Uterus (tissue), 2 donors: Measurements from ENCODE around the gene ZBTB49.

Experiments used
- POLR2A ChIP-seq, 2 donors: fragments of 450-650 bp; IDR thresholded peaks; one replicate each; pipeline ENCODE4 v1.6.1; 2016; ENCODE audit warnings: antibody characterized with exemption in 2 of 2, mild to moderate bottlenecking in 1 of 2, moderate library complexity in 1 of 2
- TF ChIP-seq, protein P1 (sequence below), 4 experiments: fragments of 200-600 bp in 2 of 4; fragments of 450-650 bp in 2 of 4; sonication (generic) in 2 of 4; IDR thresholded peaks; one replicate each; pipeline ENCODE4 v1.5.1; 2016 to 2019; ENCODE audit warnings: antibody characterized with exemption in 4 of 4, mild to moderate bottlenecking in 2 of 4, moderate library complexity in 1 of 4

DNA sequence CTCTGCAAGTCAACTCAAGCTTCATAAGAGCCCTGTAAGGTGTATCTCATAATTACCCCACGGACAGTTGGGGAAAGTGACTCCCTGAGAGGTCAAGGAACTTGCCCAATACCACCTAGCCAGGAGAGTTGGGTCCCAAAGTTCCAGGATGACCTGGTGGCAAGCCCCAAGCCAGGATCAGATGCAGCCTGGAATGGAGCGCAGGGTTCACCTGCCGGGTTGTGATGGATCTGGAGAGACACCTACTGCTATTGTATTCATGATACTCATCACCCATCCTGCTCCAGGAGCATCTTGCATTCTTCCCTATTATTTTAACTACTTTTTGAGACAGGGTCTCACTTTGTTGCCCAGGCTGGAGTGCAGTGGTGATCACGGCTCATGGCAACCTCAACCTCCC, 36.1 kb downstream of the ZBTB49 start:
- TF ChIP-seq, protein P1, sequence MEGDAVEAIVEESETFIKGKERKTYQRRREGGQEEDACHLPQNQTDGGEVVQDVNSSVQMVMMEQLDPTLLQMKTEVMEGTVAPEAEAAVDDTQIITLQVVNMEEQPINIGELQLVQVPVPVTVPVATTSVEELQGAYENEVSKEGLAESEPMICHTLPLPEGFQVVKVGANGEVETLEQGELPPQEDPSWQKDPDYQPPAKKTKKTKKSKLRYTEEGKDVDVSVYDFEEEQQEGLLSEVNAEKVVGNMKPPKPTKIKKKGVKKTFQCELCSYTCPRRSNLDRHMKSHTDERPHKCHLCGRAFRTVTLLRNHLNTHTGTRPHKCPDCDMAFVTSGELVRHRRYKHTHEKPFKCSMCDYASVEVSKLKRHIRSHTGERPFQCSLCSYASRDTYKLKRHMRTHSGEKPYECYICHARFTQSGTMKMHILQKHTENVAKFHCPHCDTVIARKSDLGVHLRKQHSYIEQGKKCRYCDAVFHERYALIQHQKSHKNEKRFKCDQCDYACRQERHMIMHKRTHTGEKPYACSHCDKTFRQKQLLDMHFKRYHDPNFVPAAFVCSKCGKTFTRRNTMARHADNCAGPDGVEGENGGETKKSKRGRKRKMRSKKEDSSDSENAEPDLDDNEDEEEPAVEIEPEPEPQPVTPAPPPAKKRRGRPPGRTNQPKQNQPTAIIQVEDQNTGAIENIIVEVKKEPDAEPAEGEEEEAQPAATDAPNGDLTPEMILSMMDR (IDR thresholded peaks at IDR 0.05), result no peak
- no peak for TF ChIP-seq POLR2A (IDR thresholded peaks at IDR 0.05)
